GM11168 (cell line): Measurements from ENCODE around the gene DYTN.

ENCODE experiments used
- in situ Hi-C: fragments of 300-500 bp; cut with MboI; formaldehyde crosslinking; loops from one replicate; pipeline ENCODE4 v1.12.0; 2022; ENCODE audit warnings: low sequenced_read_pairs; ENCODE audit not compliant: unreplicated experiment

The DYTN gene

GRCh38 chr2:206701952-206702605 is 16.1 kb downstream of the DYTN start:
- in situ Hi-C loops = no loop called here

- in situ Hi-C loops = no loop called here
Observed at GRCh38 chr2:206700156-206700555, 18.0 kb downstream of the DYTN start.

- in situ Hi-C loops = loop anchor here (5.0 kb wide), 1 partner anchor 768 kb away; no protein-coding TSS in a partner anchor
Observed at GRCh38 chr2:206698811-206699210, 19.4 kb downstream of the DYTN start.

- in situ Hi-C loops = loop anchor here (5.0 kb wide), 1 partner anchor 770 kb away; no protein-coding TSS in a partner anchor
Observed at GRCh38 chr2:206696910-206697309, 21.3 kb downstream of the DYTN start.

- in situ Hi-C loops = loop anchor here (5.0 kb wide), 1 partner anchor 94 kb away; no protein-coding TSS in a partner anchor
Observed at GRCh38 chr2:206693399-206694137, 24.6 kb downstream of the DYTN start.

GRCh38 chr2:206692971-206693370 is 25.2 kb downstream of the DYTN start:
- in situ Hi-C loops = loop anchor here (5.0 kb wide), 1 partner anchor 94 kb away; no protein-coding TSS in a partner anchor

GRCh38 chr2:206688990-206689389 is 29.2 kb downstream of the DYTN start:
- in situ Hi-C loops = no loop called here

GRCh38 chr2:206688453-206688852 is 29.7 kb downstream of the DYTN start:
- in situ Hi-C loops = no loop called here

GRCh38 chr2:206683546-206683945 is 34.6 kb downstream of the DYTN start:
- in situ Hi-C loops = no loop called here

- in situ Hi-C loops = no loop called here
Observed at GRCh38 chr2:206670531-206671319, 47.5 kb downstream of the DYTN start.

- in situ Hi-C loops = no loop called here
Observed at GRCh38 chr2:206665251-206665650, 52.9 kb downstream of the DYTN start.

GRCh38 chr2:206657087-206657486 is 61.1 kb downstream of the DYTN start:
- in situ Hi-C loops = no loop called here

- in situ Hi-C loops = no loop called here
Observed at GRCh38 chr2:206647985-206648384, 70.2 kb downstream of the DYTN start.

GRCh38 chr2:206642075-206643025 is 75.8 kb downstream of the DYTN start, which contains the start of gene FAM237A:
Gene FAM237A (plus strand): TSS chr2:206642487. CDS start chr2:206644237, 1,750 bp downstream.
- in situ Hi-C loops = no loop called here

GRCh38 chr2:206641226-206641625 is 77.0 kb downstream of the DYTN start:
- in situ Hi-C loops = no loop called here

GRCh38 chr2:206639636-206640035 is 78.6 kb downstream of the DYTN start:
- in situ Hi-C loops = no loop called here

GRCh38 chr2:206635015-206635414 is 83.2 kb downstream of the DYTN start:
- in situ Hi-C loops = no loop called here

GRCh38 chr2:206631340-206631739 is 86.9 kb downstream of the DYTN start:
- in situ Hi-C loops = no loop called here

- in situ Hi-C loops = no loop called here
Observed at GRCh38 chr2:206627632-206628031, 90.6 kb downstream of the DYTN start.

GRCh38 chr2:206626108-206626507 is 92.1 kb downstream of the DYTN start:
- in situ Hi-C loops = no loop called here
